GM12801 (cell line): ENCODE results near the gene KLF11.

Experiments used
- CTCF ChIP-seq: IDR thresholded peaks from one replicate; pipeline ENCODE4 v1.5.1; 2011; ENCODE audit warnings: control low read depth; ENCODE audit not compliant: insufficient read length; ENCODE audit errors: extremely low read depth

Gene KLF11

GRCh38 chr2:10000541-10000940, 42.8 kb upstream of the KLF11 start:
- no peak for TF ChIP-seq CTCF

GRCh38 chr2:10001586-10001985, 41.8 kb upstream of the KLF11 start:
- TF ChIP-seq CTCF = no peak

- no peak for TF ChIP-seq CTCF
Measured at GRCh38 chr2:10002109-10002508, 41.2 kb upstream of the KLF11 start.

- no peak for TF ChIP-seq CTCF
Measured at GRCh38 chr2:10002681-10003080, 40.7 kb upstream of the KLF11 start.

- no peak for TF ChIP-seq CTCF
Measured at GRCh38 chr2:10003206-10004125, 39.9 kb upstream of the KLF11 start.

- no peak for TF ChIP-seq CTCF
Measured at GRCh38 chr2:10004401-10004800, 38.9 kb upstream of the KLF11 start.

GRCh38 chr2:10004836-10005235, 38.5 kb upstream of the KLF11 start:
- TF ChIP-seq CTCF = no peak
